GM19455 (cell line): ENCODE measurements around the gene TAF1C.

ENCODE experiments used
- ATAC-seq: cut with Tn5 transposase; IDR thresholded peaks from one replicate; pipeline ENCODE4 v1.9.1; 2021; ENCODE audit not compliant: unreplicated experiment

The TAF1C gene

GRCh38 chr16:84161801-84162200 is 25.1 kb downstream of the TAF1C start:
- ATAC-seq, result no peak

- no peak for ATAC-seq
These were observed 25.8 kb downstream of the TAF1C start for GRCh38 chr16:84161037-84161436.

DNA sequence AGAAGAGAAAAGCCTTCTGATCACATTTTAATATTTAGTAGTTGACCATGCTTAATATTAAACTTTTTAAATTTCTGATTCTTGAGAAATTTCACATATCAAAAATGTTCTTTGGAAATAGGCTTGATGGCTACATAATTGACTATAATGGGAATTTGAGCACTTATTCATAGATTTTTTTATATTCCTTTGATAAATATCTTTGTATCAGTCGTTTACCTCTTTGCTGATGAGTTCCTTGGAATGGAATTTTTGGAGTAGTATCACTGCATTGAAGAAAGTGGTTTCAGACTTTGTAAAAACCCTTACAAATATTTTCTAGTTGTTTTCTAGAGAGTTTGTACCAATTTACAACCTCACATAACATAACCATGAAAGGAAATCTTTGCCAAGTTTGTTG is 27.1 kb downstream of the TAF1C start:
- no peak for ATAC-seq

- ATAC-seq, result no peak
These were observed 27.9 kb downstream of the TAF1C start for GRCh38 chr16:84159007-84159406.

- ATAC-seq, result no peak
These were observed 30.5 kb downstream of the TAF1C start for GRCh38 chr16:84156342-84156784.

GRCh38 chr16:84155771-84156170 is 31.1 kb downstream of the TAF1C start:
- no peak for ATAC-seq

GRCh38 chr16:84155226-84155625 is 31.6 kb downstream of the TAF1C start:
- ATAC-seq, result no peak

- no peak for ATAC-seq
These were observed 33.1 kb downstream of the TAF1C start for GRCh38 chr16:84153660-84154214.

DNA sequence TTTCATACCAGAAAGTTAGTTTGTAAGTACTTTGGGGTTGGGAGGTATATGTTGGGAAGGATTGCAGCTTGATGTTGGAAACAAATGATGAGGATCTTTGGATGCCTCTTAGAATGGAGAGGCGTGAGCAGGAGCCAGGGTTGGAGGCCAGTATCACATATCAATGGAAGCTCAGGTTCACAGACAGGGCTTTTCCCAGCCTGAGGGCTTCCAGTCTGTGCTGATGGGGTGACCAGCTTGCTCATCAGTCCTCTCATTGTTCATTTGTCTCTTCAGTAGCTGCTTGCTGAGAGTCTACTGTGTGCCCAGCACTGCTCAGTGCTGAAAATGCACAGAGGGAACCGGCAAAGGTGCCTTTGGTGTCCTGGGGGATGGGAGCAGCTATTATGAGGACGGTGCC is 35.9 kb downstream of the TAF1C start:
- no peak for ATAC-seq

DNA sequence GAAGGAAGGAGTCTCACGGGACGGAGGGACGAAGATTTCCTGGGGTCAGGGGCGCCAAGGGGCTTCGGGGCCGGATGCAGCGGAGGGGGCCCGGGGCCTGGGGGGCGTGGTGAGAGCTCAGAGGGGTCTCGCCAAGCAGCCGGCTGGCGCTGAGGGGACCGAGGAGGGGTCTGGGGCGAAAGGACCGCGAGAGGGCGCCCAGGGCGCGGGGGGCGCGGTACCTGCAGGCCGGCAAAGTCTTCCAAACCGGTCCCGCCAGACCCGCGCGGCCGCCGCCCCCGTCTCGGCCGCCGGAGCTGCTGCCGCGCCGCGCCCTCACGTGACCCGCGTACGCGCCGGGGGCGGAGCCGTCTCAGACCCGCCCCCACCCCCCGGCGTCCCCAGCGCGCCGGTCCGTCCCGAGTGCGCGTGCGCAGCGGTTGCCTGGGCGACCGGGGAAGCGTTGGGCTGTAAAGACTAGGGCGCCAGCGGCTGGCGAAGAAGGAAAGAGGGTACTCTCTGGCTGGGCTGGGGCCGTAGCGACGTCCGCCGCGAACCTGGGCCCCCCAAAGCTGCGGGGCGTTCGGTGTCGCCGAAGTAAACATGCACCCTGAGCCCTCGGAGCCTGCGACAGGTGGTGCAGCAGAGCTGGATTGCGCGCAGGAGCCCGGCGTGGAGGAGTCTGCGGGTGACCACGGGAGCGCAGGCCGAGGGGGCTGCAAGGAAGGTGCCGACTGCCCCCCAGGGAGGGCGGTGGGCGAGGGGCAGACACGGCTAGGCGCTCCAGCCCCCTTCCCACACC is 41.8 kb downstream of the TAF1C start, which contains the start of the genes DNAAF1 and HSDL1:
DNAAF1 (plus strand) TSS at position 450 of the 781 bp plus-strand sequence; CDS start at position 583, 133 bp downstream.
HSDL1 (minus strand) TSS at position 319 of the 781 bp plus-strand sequence. CDS start 13,856 bp downstream, outside the sequence.
- ATAC-seq, result peak; percentile 76

DNA sequence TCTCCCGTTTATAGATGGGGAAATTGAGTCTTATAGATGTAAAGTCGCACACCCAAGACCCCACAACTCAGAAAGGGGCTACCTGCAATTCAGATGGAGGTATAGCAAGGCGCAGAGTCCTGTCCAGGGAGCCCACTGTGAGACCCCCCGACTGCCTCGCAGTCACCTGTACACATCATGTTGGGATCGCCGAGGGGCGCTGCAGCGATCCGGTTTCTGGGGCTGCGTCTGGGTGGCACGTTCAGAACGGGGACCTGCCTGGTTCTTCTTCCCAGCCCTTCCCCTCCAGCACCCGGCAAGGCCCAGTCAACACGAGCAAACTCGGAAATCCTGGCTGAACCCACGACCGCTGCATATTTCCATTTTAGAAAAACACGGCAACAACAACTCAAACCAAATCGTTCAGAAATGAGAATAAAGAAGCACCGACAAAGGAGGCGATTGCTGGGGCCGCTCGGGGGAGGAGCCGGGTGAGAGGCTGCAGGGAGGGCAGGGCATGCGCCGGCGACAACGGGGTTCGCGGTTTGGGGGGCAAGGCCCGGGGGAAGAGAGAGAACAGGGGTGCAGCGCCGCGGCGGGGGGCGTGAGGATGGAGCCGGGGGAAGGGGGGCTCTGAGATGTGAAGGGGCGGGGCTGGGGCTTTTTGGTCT is 42.5 kb downstream of the TAF1C start:
- ATAC-seq, result no peak

GRCh38 chr16:84143784-84144199 is 43.1 kb downstream of the TAF1C start:
- no peak for ATAC-seq

- no peak for ATAC-seq
These were observed 43.8 kb downstream of the TAF1C start for GRCh38 chr16:84143081-84143480.

DNA sequence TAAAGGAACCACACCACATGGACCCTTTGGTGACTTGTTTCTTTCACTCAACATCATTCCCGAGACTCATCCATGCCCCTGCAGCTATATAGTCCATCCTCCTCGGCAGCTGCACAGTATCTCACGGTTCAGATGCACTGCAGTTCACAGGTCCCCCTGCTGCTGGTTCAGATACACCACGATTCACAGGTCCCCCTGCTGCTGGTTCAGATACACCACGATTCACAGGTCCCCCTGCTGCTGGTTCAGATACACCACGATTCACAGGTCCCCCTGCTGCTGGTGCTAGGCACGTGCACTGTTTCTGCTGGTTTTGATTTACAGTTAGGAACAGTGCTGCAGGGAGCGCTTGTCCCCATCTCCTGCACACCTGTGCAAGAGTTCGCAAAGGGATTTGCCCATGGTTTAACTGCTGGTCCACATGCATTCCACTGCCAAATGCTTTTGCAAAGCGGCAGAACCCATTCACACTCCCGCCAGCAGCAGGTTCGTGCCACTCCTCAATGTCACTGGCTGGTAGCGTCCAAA is 45.6 kb downstream of the TAF1C start:
- no peak for ATAC-seq

DNA sequence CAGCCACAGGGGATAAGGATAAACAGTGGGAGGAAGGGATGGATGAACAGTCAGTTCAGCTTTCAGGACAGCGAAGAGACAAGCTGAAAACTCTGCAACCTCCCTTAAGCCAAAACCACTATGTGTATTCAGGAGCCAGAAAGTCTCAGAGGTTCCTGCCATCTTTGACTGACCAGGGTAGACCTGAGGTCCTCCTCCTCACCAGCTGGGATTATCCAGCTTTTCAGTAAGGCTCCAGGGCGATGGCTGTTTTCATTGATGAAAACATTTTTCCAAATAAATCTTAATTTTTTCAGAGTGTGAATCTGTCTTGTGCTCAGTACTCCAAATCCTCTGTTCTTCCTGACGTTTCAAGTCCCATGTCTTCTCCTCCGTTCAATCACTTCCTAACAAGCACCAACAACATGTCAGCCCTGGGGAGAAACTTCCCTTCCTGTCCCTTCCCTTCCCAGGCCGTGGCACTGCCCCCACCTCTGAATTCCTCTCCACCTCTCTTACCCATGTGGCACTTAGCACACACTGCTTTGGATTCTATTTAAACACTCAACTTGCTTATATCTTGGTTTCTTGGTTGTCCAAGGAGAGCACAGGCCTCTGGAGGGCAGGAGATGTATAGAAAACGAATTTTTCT is 47.1 kb downstream of the TAF1C start:
- ATAC-seq, result no peak

DNA sequence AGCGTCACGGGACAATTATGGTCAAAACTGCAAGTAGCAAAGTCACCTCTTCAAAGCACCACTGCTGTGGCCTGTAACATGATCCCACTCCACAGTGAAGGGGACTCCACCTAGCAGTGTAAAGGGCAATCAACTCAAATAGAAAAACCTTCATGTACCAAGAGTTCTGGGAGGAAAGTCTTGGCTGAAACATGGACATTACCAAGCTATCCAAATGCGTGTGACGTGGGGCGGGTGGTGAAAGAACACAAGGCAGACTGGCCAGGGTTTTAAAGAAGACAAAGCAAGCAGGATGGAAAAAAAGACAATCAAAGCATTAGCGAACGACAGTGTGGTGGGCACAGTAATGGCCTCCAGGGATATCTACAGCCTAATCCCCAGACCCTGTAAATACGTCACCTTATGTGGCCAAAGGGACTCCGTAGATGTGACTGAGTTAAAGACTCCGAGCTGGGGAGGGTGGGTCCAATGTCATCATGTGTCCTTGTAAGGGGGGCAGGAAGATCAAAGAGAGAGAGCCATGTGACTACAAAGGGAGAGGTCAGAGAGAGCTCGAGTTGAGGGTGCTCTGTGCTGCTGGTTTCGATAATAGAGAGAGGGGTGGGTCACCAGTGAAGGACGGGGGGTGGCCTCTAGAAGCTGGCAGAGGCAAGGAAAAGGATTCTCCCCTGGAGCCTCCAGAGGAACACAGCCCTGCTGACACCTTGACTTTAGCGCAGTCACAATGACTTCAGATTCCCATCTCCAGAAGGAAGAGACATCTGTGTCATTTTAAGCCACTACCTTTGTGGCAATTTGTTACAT is 47.8 kb downstream of the TAF1C start:
- ATAC-seq, result no peak

- ATAC-seq, result no peak
These were observed 48.4 kb downstream of the TAF1C start for GRCh38 chr16:84138500-84138823.

DNA sequence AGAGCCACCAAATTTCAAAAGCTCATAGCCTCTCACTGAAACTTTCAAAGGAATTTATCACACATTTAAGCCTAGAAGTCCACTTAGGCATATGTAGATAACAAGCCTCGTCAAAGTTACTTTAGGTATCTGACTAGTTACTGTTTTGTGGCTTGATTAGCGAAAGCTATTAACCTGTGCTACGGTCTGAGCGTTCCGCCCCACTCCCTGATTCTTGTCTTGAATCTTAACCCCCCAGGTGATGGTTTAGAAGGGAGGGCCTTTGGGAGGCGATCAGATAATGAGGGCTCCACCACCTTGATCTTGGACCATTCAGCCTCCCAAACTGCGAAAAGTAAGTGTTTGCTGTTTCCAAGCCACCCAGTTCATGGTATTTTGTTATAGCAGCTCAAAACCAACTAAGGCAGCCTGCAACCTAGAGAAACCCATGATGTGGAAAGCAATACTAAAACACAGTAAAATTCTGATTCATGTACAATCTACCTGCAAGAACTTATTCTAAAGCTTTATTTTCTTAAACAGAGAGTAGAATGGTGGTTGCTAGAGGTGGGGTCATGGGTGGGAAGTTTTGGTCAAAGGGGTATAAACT is 49.0 kb downstream of the TAF1C start:
- ATAC-seq, result no peak

- no peak for ATAC-seq
These were observed 49.6 kb downstream of the TAF1C start for GRCh38 chr16:84137287-84137686.
